WTC11 (cell line): ENCODE data around the gene ZACN.

Experiments
- JUN ChIP-seq: sonication (generic); formaldehyde crosslinking; IDR thresholded peaks from 2 replicates; pipeline ENCODE4 v1.8.0; 2023; ENCODE audit warnings: mild to moderate bottlenecking, missing genetic modification reagents
- NR2C2 ChIP-seq: sonication (generic); formaldehyde crosslinking; IDR thresholded peaks from 2 replicates; pipeline ENCODE4 v1.8.0; 2022; ENCODE audit warnings: mild to moderate bottlenecking, missing genetic modification reagents
- PRDM15 ChIP-seq: sonication (generic); formaldehyde crosslinking; IDR thresholded peaks from 2 replicates; pipeline ENCODE4 v1.8.0; 2022; ENCODE audit warnings: missing genetic modification reagents
- TF ChIP-seq, protein P1 (sequence below): fragments of 200-600 bp; IDR thresholded peaks from 2 replicates; pipeline ENCODE4 v1.8.0; 2022; ENCODE audit warnings: antibody characterized with exemption
- TF ChIP-seq, protein P2 (sequence below): sonication (generic); formaldehyde crosslinking; IDR thresholded peaks from 2 replicates; pipeline ENCODE4 v1.8.0; 2022; ENCODE audit warnings: mild to moderate bottlenecking, missing genetic modification reagents
- TF ChIP-seq, protein P3 (sequence below): sonication (generic); formaldehyde crosslinking; IDR thresholded peaks from 2 replicates; pipeline ENCODE4 v1.8.1; 2022; ENCODE audit warnings: low read depth, missing genetic modification reagents, borderline replicate concordance

DNA sequence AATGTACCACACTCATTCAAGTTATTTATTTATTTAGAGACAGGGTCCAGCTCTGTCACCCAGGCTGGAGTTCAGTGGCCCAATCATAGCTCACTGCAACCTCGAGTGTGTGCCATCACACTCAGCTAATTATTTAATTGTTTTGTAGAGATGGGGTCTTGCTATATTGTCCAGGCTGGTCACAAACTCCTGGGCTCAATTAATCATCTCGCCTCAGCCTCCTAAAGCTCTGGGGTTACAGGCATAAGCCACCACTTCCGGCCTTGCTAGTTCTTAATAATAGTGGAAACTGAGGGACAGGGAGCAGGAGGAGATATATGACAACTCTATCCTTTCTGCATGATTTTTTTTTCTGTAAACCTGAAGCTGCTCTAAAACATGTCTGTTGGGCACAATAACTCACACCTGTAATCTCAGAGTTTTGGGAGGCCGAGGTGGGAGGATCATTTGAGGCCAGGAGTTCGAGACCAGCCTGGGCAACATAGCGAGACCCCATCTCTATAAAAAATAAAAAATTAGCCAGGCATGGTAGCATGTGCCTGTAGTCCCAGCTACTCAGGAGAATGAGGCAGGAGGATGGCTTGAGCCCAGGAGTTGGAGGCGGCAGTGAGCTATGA lies 36.3 kb downstream of the ZACN start:
- no peak for TF ChIP-seq PRDM15
- TF ChIP-seq, protein P1, sequence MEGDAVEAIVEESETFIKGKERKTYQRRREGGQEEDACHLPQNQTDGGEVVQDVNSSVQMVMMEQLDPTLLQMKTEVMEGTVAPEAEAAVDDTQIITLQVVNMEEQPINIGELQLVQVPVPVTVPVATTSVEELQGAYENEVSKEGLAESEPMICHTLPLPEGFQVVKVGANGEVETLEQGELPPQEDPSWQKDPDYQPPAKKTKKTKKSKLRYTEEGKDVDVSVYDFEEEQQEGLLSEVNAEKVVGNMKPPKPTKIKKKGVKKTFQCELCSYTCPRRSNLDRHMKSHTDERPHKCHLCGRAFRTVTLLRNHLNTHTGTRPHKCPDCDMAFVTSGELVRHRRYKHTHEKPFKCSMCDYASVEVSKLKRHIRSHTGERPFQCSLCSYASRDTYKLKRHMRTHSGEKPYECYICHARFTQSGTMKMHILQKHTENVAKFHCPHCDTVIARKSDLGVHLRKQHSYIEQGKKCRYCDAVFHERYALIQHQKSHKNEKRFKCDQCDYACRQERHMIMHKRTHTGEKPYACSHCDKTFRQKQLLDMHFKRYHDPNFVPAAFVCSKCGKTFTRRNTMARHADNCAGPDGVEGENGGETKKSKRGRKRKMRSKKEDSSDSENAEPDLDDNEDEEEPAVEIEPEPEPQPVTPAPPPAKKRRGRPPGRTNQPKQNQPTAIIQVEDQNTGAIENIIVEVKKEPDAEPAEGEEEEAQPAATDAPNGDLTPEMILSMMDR, result no peak
- TF ChIP-seq, protein P2, sequence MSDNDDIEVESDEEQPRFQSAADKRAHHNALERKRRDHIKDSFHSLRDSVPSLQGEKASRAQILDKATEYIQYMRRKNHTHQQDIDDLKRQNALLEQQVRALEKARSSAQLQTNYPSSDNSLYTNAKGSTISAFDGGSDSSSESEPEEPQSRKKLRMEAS, result no peak
- TF ChIP-seq JUN (CRISPR knock-in tag), result no peak
- TF ChIP-seq NR2C2 (CRISPR knock-in tag), result no peak
- TF ChIP-seq, protein P3, sequence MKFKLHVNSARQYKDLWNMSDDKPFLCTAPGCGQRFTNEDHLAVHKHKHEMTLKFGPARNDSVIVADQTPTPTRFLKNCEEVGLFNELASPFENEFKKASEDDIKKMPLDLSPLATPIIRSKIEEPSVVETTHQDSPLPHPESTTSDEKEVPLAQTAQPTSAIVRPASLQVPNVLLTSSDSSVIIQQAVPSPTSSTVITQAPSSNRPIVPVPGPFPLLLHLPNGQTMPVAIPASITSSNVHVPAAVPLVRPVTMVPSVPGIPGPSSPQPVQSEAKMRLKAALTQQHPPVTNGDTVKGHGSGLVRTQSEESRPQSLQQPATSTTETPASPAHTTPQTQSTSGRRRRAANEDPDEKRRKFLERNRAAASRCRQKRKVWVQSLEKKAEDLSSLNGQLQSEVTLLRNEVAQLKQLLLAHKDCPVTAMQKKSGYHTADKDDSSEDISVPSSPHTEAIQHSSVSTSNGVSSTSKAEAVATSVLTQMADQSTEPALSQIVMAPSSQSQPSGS (CRISPR knock-in tag), result no peak
